IMR-90 (cell line): Measurements from ENCODE around the gene SLC18A2. TPM values are rescaled to one million over a fixed set of nuclear protein-coding genes. Genes with fewer than 3 reads are reported as not detected.

Experiments
- ATAC-seq: fragments of 200-7000 bp; cut with Tn5 transposase; 2 replicates; pipeline ENCODE4 v1.9.1; 2020; ENCODE audit warnings: low read depth, mild to moderate bottlenecking, moderate library complexity
- BruUV-seq: library from RNA; stranded (reverse); fragments of 400-500 nt; replicated peaks from 2 replicates; lab custom pipeline; 2021; lab: Mats Ljungman, UMichigan
- CTCF ChIA-PET: fragments of 300-600 bp; formaldehyde crosslinking; extraction: SDS; loops from one replicate; lab custom pipeline; 2021; ENCODE audit warnings: antibody characterized with exemption; lab: Yijun Ruan, JAX
- POLR2A ChIA-PET: fragments of 300-600 bp; sonication (Branson Sonifier 250); formaldehyde crosslinking; loops from one replicate; lab custom pipeline; 2022; ENCODE audit warnings: antibody characterized with exemption; ENCODE audit not compliant: unreplicated experiment; lab: Charles Lee
- DNase-seq: peaks from one replicate; pipeline ENCODE4 v3.0.0; 2013
- H2AFZ ChIP-seq: replicated peaks from 2 replicates; pipeline ENCODE3; 2013; ENCODE audit warnings: low read length, mild to moderate bottlenecking; ENCODE audit not compliant: poor library complexity
- H2AK5ac ChIP-seq: 2 replicates; pipeline ENCODE4 v1.6.1; 2013; ENCODE audit warnings: low read depth, low read length, inconsistent platforms
- H2AK9ac ChIP-seq: replicated peaks from 2 replicates; pipeline ENCODE3; 2013; ENCODE audit warnings: mild to moderate bottlenecking, low read depth, low read length, moderate library complexity; ENCODE audit not compliant: poor library complexity
- H2BK120ac ChIP-seq: 2 replicates; pipeline ENCODE4 v1.6.1; 2013; ENCODE audit warnings: low read depth, low read length, inconsistent platforms
- H2BK15ac ChIP-seq: 3 replicates; pipeline ENCODE4 v1.6.1; 2013; ENCODE audit warnings: low read depth, low read length, inconsistent platforms
- H2BK20ac ChIP-seq: 2 replicates; pipeline ENCODE4 v1.6.1; 2013; ENCODE audit warnings: low read depth, mild to moderate bottlenecking, inconsistent platforms, low read length, moderate library complexity
- H2BK5ac ChIP-seq: 2 replicates; pipeline ENCODE4 v1.6.1; 2013; ENCODE audit warnings: mild to moderate bottlenecking, low read depth, low read length, inconsistent platforms; ENCODE audit not compliant: poor library complexity, severe bottlenecking
- H3K14ac ChIP-seq: replicated peaks from 2 replicates; pipeline ENCODE4 v1.6.1; 2013; ENCODE audit warnings: low read depth, low read length, inconsistent platforms
- H3K18ac ChIP-seq: 2 replicates; pipeline ENCODE4 v1.6.1; 2013; ENCODE audit warnings: low read depth, low read length, control low read depth
- H3K23ac ChIP-seq: 2 replicates; pipeline ENCODE4 v1.6.1; 2013; ENCODE audit warnings: low read depth, low read length, inconsistent platforms
- H3K27ac ChIP-seq: 2 replicates; pipeline ENCODE4 v1.5.1; 2013; ENCODE audit warnings: mild to moderate bottlenecking, control low read depth, low read length; ENCODE audit not compliant: insufficient read depth
- H3K27me3 ChIP-seq: 2 replicates; pipeline ENCODE4 v1.6.1; 2013; ENCODE audit warnings: low read length; ENCODE audit not compliant: control insufficient read depth, insufficient read depth
- H3K36me3 ChIP-seq: 2 replicates; pipeline ENCODE4 v1.6.1; 2013; ENCODE audit warnings: low read length, mixed read lengths; ENCODE audit not compliant: control insufficient read depth, insufficient read depth
- H3K4ac ChIP-seq: 2 replicates; pipeline ENCODE4 v1.6.1; 2013; ENCODE audit warnings: low read depth, low read length, inconsistent platforms
- H3K4me1 ChIP-seq: 2 replicates; pipeline ENCODE4 v1.6.1; 2013; ENCODE audit warnings: low read length, mixed read lengths; ENCODE audit not compliant: control insufficient read depth, insufficient read depth
- H3K4me2 ChIP-seq: 2 replicates; pipeline ENCODE4 v1.6.1; 2013; ENCODE audit warnings: low read depth, mild to moderate bottlenecking, control low read depth, low read length, moderate library complexity
- H3K4me3 ChIP-seq: 2 replicates; pipeline ENCODE4 v1.5.1; 2013; ENCODE audit warnings: low read depth, mild to moderate bottlenecking, control low read depth, low read length, moderate library complexity; ENCODE audit not compliant: insufficient read depth
- H3K56ac ChIP-seq: 2 replicates; pipeline ENCODE4 v1.6.1; 2013; ENCODE audit warnings: low read length, inconsistent platforms; ENCODE audit not compliant: insufficient read depth; ENCODE audit errors: extremely low read depth
- H3K79me1 ChIP-seq, 2 experiments: 2 replicates each; pipeline ENCODE4 v1.6.1; 2013; ENCODE audit warnings: low read length in 2 of 2, inconsistent platforms in 1 of 2, low read depth in 1 of 2
- H3K9ac ChIP-seq: 2 replicates; pipeline ENCODE4 v1.6.1; 2013; ENCODE audit warnings: low read depth, low read length, control low read depth
- H3K9me1 ChIP-seq: 2 replicates; pipeline ENCODE4 v1.6.1; 2013; ENCODE audit warnings: low read length, inconsistent platforms; ENCODE audit not compliant: insufficient read depth
- H3K9me3 ChIP-seq: 2 replicates; pipeline ENCODE4 v1.6.1; 2013; ENCODE audit warnings: low read length; ENCODE audit not compliant: control insufficient read depth, insufficient read depth
- H4K20me1 ChIP-seq: 2 replicates; pipeline ENCODE4 v1.6.1; 2013; ENCODE audit warnings: low read length, inconsistent platforms; ENCODE audit not compliant: insufficient read depth
- H4K5ac ChIP-seq: 2 replicates; pipeline ENCODE4 v1.6.1; 2013; ENCODE audit warnings: mild to moderate bottlenecking, low read depth, low read length, control low read depth
- H4K8ac ChIP-seq, 2 experiments: 2 replicates each; pipeline ENCODE4 v1.6.1; 2013; ENCODE audit warnings: low read depth in 2 of 2, low read length in 2 of 2, control low read depth in 1 of 2, inconsistent platforms in 1 of 2
- H4K91ac ChIP-seq: 2 replicates; pipeline ENCODE4 v1.6.1; 2013; ENCODE audit warnings: low read depth, low read length, inconsistent platforms; ENCODE audit not compliant: insufficient read depth
- CTCF ChIP-seq: conservative IDR thresholded peaks from 2 replicates; pipeline ENCODE4 v1.5.1; 2012; ENCODE audit warnings: mild to moderate bottlenecking, low read depth, low read length, improper control_type of control experiment
- USF2 ChIP-seq: fragments of 150-350 bp; IDR thresholded peaks from 2 replicates; pipeline ENCODE4 v1.6.1; 2017; ENCODE audit warnings: mild to moderate bottlenecking, antibody characterized with exemption, low read length, low read depth
- WGBS, 2 experiments: methylation state at CpG; one replicate each; pipeline versions ENCODE4 v1.1.5 to v1.1.7; 2013; ENCODE audit warnings: missing lambda C conversion rate in 2 of 2; ENCODE audit not compliant: insufficient read length in 1 of 2; ENCODE audit errors: extremely low coverage in 2 of 2; 5-methylcytosine and 5-hydroxymethylcytosine counted together
- dilution Hi-C: fragments of 300-500 bp; cut with HindIII; formaldehyde crosslinking; loops from one replicate; pipeline ENCODE4 v1.14.3; 2018; ENCODE audit warnings: low sequenced_read_pairs; ENCODE audit not compliant: unreplicated experiment
- in situ Hi-C: fragments of 300-500 bp; cut with MboI; formaldehyde crosslinking; loops from 3 replicates; pipeline ENCODE4 v1.14.3; 2019; ENCODE audit warnings: low sequenced_read_pairs, inconsistent platforms, mixed read lengths
- intact Hi-C: fragments of 100-400 bp; cut with micrococcal nuclease; formaldehyde crosslinking; loops from 2 replicates; pipeline ENCODE4 v1.10.0; 2022
- polyA plus RNA-seq, 3 experiments: library from polyadenylated mRNA; depleted of rRNA; stranded (reverse); fragments of >200 nt; gene quantifications; 2 replicates each; pipeline ENCODE4 v1.2.3, GENCODE V29; 2012; ENCODE audit warnings: low replicate concordance in 1 of 3
- total RNA-seq: library from RNA; depleted of rRNA; stranded (reverse); fragments of >200 nt; gene quantifications from 2 replicates; pipeline ENCODE4 v1.2.3, GENCODE V29; 2012

SLC18A2 gene
- total and polyA plus RNA-seq, 2 of the 4 experiments (the other 2 are of a cell fraction): not detected

GRCh38 chr10:117226813-117227451, 14.0 kb upstream of the SLC18A2 start:
- WGBS, 2 experiments: no CpG with 5 or more reads among the region's 10 CpGs
- ChIA-PET POLR2A (no interaction called here), CTCF (interaction anchor here (1.1 to 1.4 kb wide), 2 partner anchors 10 kb away, joined by 3 to 7 read pairs; no protein-coding TSS in a partner anchor)
- Histone ChIP-seq H2BK5ac (no peak overlapping the region), H3K4me3 (no peak overlapping the region), H3K14ac (no peak overlapping the region), H2AFZ (no peak overlapping the region), H3K4me1 (no peaks in the 10 kb centered on the region), H4K5ac (no peak overlapping the region), H4K8ac (no peak overlapping the region), H3K27ac (no peak overlapping the region), H3K4me2 (no peak overlapping the region), H3K18ac (no peak overlapping the region), H2BK20ac (no peak overlapping the region), H3K79me1 (no peaks in the 10 kb centered on the region), H2AK5ac (no peak overlapping the region), H3K9ac (no peak overlapping the region), H3K9me3 (no peaks in the 10 kb centered on the region), H4K20me1 (no peaks in the 10 kb centered on the region), H2BK15ac (no peak overlapping the region), H3K4ac (no peak overlapping the region), H3K56ac (no peak overlapping the region), H3K9me1 (no peaks in the 10 kb centered on the region), H3K23ac (no peak overlapping the region), H2AK9ac (no peak overlapping the region), H3K36me3 (no peaks in the 10 kb centered on the region), H2BK120ac (no peak overlapping the region), H4K91ac (no peak overlapping the region), H3K27me3 (no peaks in the 10 kb centered on the region; the same call in none of the 2 replicates)
- dilution Hi-C loops (no loop called here), intact Hi-C loops (no loop called here), in situ Hi-C loops (no loop called here)
- DNase-seq (no peak), ATAC-seq (peak; percentile 35; the same call in 1 of the 2 replicates)
- BruUV-seq: no TSS peak
- TF ChIP-seq CTCF (peak; percentile 43), USF2 (no peak)
